Subcutaneous adipose tissue (tissue), 4 donors: ENCODE results near the gene NFE2L2. TPM values are rescaled to one million over a fixed set of nuclear protein-coding genes. Genes with fewer than 3 reads are reported as not detected.

Experiments used
- CTCF ChIP-seq: fragments of 450-650 bp; IDR thresholded peaks from one replicate; pipeline ENCODE4 v1.5.1; 2016; ENCODE audit warnings: low read depth, mild to moderate bottlenecking, control low read depth, antibody characterized with exemption, moderate library complexity
- small RNA-seq: library from RNA; depleted of rRNA; stranded (forward); fragments of <200 nt; gene quantifications from one replicate; pipeline ENCODE3, GENCODE V24; 2016
- total RNA-seq, 4 donors: library from RNA; depleted of rRNA; stranded (reverse); fragments of >200 nt; gene quantifications; one replicate each; pipeline ENCODE4 v1.1.0, GENCODE V29; 2016

NFE2L2 gene
- total RNA-seq, 4 donors from 2014 or later = 65.9 to 156 (median 90.5) TPM

DNA sequence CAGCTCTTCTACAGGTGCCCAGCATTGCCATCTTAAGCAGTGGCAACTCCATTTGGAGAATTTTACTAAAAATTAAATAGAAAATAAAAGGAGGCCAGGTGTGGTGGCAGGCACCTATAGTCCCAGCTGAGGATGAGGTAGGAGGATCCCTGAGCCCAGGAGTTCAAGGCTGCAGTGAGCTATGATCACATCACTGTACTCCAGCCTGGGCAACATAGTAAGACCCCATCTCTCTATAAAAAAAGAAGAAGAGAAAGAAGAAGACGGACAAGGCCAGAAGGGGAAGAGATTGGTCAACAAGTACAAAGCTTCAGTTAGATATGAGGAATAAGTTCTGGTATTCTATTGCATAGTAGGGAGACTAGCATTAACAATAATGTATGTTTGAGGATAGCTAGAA is 73.6 kb downstream of the NFE2L2 start:
- TF ChIP-seq CTCF = no peak

DNA sequence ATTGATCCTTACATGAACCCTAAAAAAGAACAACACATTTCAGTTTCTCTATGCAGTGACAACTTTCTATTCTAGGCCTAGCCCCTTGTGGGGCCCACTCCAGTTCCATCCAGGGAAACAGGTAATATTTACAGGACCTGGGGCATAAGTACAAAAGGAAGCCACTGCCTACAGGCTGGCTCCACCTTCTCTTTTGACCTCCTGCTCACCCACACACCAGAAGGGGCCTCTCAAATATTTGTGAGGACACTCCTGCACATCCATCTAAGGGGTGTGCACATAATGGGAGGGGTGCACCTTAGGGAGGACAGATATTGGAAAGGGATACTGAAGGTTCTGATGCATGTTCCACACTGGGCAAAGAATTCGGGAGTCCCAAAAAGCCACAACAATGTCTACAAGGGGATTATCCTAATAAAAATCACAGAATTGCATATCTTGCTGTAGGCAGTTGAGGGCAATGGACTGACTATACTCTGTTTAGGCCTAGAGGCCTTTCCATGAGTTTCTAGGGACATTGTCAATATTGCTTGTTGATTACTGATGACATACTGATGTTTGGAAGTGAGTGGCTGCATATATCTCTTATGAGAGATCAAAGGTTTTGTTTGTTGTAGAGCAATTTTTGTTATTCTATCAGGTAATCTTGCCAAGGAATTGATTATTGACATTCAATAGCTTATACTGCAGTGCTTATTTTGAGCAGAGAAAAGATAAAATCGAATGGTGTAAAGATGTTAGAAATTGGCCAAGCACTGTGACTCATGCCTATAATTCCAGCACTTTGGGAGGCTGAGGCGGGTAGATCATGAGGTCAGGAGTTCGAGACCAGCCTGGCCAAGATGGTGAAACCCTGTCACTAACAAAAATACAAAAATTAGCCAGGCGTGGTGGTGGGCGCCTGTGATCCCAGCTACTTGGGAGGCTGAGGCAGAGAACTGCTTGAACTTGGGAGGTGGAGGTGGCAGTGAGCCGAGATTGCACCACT is 75.8 kb downstream of the NFE2L2 start:
- no peak for TF ChIP-seq CTCF

- TF ChIP-seq CTCF = no peak
These were observed 76.8 kb downstream of the NFE2L2 start for GRCh38 chr2:177187631-177188312.

DNA sequence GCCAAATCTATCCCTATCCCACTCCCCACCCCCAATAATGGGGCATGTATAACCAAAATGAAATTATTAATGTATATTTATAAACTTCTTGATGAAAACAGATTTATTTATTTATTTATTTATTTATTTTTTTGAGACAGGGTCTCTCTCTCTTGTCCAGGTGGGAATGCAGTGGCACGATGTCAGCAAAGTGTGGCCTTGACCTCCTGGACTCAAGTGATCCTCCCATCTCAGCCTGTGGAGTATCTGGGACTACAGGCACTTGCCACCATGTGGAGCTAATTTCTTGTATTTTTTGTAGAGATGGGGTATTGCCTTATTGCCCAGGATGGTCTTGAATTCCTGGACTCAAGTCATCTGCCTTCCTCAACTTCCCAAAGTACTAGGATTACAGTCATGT is 79.9 kb downstream of the NFE2L2 start:
- no peak for TF ChIP-seq CTCF

DNA sequence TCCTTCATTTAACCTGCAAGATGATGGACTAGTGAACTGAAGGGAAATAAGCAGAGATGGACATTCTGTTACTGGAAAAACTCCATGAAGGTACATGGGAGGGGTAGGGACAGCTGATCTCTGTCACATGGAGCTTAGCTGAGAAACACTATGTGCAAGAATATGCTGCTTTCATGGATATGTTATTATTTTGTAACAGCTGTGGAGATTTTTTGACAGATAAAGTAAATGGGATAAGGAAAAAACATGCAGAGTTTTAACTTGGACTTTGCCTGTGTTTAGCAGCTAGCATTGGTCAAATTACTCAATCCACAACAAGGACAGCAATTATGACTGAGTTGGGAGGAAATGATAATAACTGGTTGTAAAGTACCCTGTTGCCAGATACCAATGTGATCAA is 80.7 kb downstream of the NFE2L2 start:
- TF ChIP-seq CTCF = no peak

Small RNA genes lying within 50 kb of the gene (small RNA-seq; reads per million reads assigned to genes)
- gene MIR3128 = not detected
- gene MIR6512 = not detected
- gene RF00019 = 0.49 reads per million

Other genes with a start within 250 kb of the NFE2L2 start
- 100 to 1,000 TPM in 1 of 4 donors, 10 to 100 TPM in 3; 48.6 to 104 (median 64.7) TPM for gene HNRNPA3, start 51.9 kb downstream of the NFE2L2 start, total RNA-seq
- gene AGPS, start 128.0 kb upstream of the NFE2L2 start, total RNA-seq = 10 to 100 TPM; 32.4 to 56.8 (median 38.5) TPM